NT2/D1 (cell line): ENCODE data around the gene VAV2.
"Not testable (repeated sequence)": the region's sequence is repeated elsewhere in the genome, so short reads cannot be mapped to it uniquely, and the experiment has no call there.

Experiments used
- DNase-seq: peaks from one replicate; pipeline ENCODE4 v3.0.0-alpha.2; 2011; ENCODE audit warnings: low read depth, low spot score
- H3K27me3 ChIP-seq: 2 replicates; pipeline ENCODE4 v1.6.0; 2011; ENCODE audit warnings: mild to moderate bottlenecking; ENCODE audit not compliant: insufficient read length, insufficient read depth
- H3K36me3 ChIP-seq: 2 replicates; pipeline ENCODE4 v1.6.1; 2011; ENCODE audit warnings: mild to moderate bottlenecking, low read length, mixed read lengths; ENCODE audit not compliant: insufficient read depth, insufficient read length
- H3K4me1 ChIP-seq: 2 replicates; pipeline ENCODE4 v1.5.1; 2011; ENCODE audit not compliant: insufficient read depth, insufficient read length
- H3K4me3 ChIP-seq: 2 replicates; pipeline ENCODE4 v1.5.1; 2011; ENCODE audit warnings: low read depth; ENCODE audit not compliant: insufficient read length
- H3K9ac ChIP-seq: 2 replicates; pipeline ENCODE4 v1.6.0; 2011; ENCODE audit warnings: low read depth; ENCODE audit not compliant: insufficient read length
- H3K9me3 ChIP-seq: 2 replicates; pipeline ENCODE4 v1.5.1; 2011; ENCODE audit warnings: mild to moderate bottlenecking, low read length; ENCODE audit not compliant: insufficient read depth
- SUZ12 ChIP-seq: IDR thresholded peaks from 2 replicates; pipeline ENCODE4 v1.6.1; 2011; ENCODE audit not compliant: insufficient read length, insufficient read depth; ENCODE audit errors: extremely low read depth
- YY1 ChIP-seq: IDR thresholded peaks from 2 replicates; pipeline ENCODE4 v1.6.1; 2011; ENCODE audit not compliant: insufficient read length, insufficient read depth
- ZNF274 ChIP-seq: IDR thresholded peaks from 2 replicates; pipeline ENCODE4 v1.6.1; 2011; ENCODE audit warnings: mild to moderate bottlenecking, low read depth, low read length

The VAV2 gene

DNA sequence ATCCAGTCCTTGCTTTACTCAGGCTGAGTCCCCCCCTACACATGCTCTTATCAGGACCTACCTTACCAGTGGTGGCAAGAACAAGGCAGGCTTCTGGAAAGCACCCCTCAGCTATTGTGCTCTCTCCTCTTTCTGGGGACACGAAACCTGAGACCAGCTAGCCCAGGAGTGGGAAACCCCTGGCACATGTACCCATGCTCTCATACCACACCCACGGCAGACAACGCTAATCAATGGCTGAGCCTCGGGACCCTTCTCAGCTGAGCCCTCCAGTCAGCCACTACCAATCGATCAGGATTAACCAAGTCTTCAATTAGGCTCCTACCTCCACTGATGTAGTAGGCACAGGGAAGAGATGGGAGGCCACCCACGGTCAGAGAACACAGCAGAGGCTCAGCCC lies 65.1 kb downstream of the VAV2 start:
- peaks cover 40% of the 10 kb centered on the region for H3K36me3 ChIP-seq
- DNase-seq = no peak
- no peak overlapping the region for H3K9ac ChIP-seq
- H3K9me3 ChIP-seq = peaks cover 8% of the 10 kb centered on the region; the same call in 1 of the 2 replicates
- TF ChIP-seq YY1 = no peak
- no peak for TF ChIP-seq SUZ12
- no peak for TF ChIP-seq ZNF274
- H3K4me1 ChIP-seq = peaks cover 5% of the 10 kb centered on the region
- H3K4me3 ChIP-seq = no peak overlapping the region
- H3K27me3 ChIP-seq = no peaks in the 10 kb centered on the region

DNA sequence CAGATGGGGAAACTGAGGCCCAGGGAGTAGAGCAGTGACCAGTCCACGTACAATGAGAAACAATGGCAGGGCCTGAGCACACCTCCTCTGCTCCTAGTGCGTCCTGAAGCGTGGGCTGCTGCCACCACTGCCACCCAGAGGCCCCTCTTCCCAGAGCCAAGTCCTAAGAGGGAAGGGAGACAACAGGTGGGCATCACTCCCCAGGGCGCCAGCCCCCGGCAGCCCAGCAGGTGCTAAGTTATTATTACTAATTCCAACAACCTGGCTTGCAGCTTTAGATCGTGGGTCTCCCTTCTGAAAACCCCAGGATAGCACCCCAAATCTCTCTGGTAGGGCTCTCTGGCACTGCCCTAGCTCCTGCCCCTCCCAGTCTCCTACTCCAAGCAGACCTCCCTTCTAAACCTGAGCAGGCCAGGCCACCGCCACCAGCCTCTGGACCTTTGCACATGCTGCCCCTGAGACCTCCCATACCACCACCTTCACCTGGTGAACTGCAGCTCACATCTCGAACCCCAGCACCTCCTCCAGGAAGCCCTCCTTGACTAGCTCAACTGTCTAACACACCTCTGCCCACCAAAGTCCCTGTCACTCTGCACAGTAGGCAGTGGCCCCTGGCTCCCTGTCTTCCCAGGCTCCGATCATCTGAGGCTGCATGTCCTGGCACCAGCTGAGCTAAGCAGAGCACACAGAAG lies 65.8 kb downstream of the VAV2 start:
- H3K9ac ChIP-seq = no peak overlapping the region
- no peak for DNase-seq
- TF ChIP-seq SUZ12 (no peak), YY1 (no peak), ZNF274 (no peak)
- H3K36me3 ChIP-seq = peaks cover 36% of the 10 kb centered on the region
- H3K4me3 ChIP-seq = no peak overlapping the region
- peaks cover 8% of the 10 kb centered on the region; the same call in 1 of the 2 replicates for H3K9me3 ChIP-seq
- no peaks in the 10 kb centered on the region for H3K27me3 ChIP-seq
- H3K4me1 ChIP-seq = peaks cover 5% of the 10 kb centered on the region

DNA sequence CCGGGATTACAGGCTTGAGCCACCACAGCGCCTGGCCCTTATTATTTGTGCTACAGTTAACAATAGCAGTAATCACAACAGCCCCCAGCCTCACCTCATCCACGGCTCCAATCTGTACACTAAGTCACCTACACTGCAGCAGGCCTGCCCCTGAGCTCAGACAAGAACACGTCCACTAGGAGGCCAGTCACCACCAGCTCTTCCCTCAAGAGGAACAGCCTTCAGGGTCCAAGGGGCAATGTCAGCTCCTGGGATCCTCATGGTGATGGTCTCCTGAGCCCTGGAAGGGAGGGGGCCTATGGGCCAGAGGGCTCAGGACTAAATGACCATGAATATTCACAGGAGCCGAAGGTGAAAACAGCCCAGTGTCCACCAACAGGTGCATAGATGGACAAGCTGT lies 67.7 kb downstream of the VAV2 start:
- Histone ChIP-seq H3K9me3 (peaks cover 8% of the 10 kb centered on the region; the same call in 1 of the 2 replicates), H3K9ac (no peak overlapping the region), H3K4me3 (no peak overlapping the region), H3K36me3 (peaks cover 36% of the 10 kb centered on the region), H3K4me1 (peaks cover 17% of the 10 kb centered on the region), H3K27me3 (no peaks in the 10 kb centered on the region)
- no peak for DNase-seq
- no peak for TF ChIP-seq SUZ12
- no peak for TF ChIP-seq ZNF274
- TF ChIP-seq YY1 = no peak

DNA sequence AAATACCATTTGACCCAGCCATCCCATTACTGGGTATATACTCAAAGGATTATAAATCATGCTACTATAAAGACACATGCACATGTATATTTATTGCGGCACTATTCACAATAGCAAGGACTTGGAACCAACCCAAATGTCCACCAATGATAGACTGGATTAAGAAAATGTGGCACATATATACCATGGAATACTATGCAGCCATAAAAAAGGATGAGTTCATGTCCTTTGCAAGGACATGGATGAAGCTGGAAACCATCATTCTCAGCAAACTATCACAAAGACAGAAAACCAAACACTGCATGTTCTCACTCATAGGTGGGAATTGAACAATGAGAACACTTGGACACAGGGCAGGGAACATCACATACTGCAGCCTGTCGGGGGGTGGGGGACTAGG lies 68.5 kb downstream of the VAV2 start:
- not testable (repeated sequence) for H3K9me3 ChIP-seq, H3K9ac ChIP-seq, DNase-seq, H3K4me3 ChIP-seq, H3K27me3 ChIP-seq
- Histone ChIP-seq H3K36me3 (peaks cover 28% of the 10 kb centered on the region), H3K4me1 (peaks cover 15% of the 10 kb centered on the region)

DNA sequence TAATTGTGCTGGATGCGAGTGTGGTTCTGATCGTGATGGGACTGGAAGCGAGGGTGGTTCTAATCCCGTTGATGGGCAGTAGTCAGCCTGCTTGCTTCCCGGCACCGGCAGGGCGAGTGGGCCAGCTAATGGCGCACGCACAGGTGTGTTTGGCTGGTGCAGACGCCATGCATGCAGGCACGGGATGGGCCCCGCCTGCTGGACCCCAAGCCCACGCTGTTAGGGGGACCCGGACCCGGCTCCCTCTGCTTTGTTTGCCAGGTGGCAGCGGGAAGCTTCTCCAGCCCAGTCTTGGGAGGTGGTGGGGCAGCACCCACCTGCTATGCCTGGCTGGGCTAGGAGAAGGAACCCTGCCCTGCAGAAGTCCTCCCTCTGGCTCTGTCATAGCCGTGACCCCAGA lies 70.3 kb downstream of the VAV2 start:
- Histone ChIP-seq H3K9me3 (no peaks in the 10 kb centered on the region), H3K9ac (no peak overlapping the region), H3K4me1 (peaks cover 14% of the 10 kb centered on the region), H3K4me3 (no peak overlapping the region), H3K27me3 (no peaks in the 10 kb centered on the region), H3K36me3 (peaks cover 12% of the 10 kb centered on the region)
- no peak for DNase-seq
- TF ChIP-seq YY1 (no peak), SUZ12 (no peak), ZNF274 (no peak)

DNA sequence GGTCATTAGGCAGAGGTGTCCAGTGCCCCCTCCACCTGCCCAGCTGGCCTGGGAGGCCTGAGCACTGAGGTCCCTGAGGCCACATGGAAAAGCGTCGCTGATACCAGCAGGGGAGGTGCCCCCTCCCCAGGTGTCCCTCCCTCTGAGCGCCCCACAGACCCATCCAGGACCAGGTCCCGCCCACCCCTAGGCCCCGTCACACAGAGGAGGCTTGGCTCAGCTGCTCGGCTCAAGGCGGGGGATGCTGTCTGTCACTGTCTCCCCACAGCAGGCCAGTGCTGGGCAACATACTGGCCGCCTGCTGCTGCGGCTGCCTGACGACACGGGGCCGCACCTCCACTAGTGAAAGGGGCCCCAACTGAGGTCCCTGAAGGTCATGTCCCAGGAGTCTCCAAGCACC lies 71.7 kb downstream of the VAV2 start:
- H3K9ac ChIP-seq = no peak overlapping the region
- DNase-seq = no peak
- no peak for TF ChIP-seq SUZ12
- TF ChIP-seq YY1 = no peak
- no peak for TF ChIP-seq ZNF274
- H3K27me3 ChIP-seq = no peaks in the 10 kb centered on the region
- peaks cover 12% of the 10 kb centered on the region for H3K36me3 ChIP-seq
- H3K9me3 ChIP-seq = no peaks in the 10 kb centered on the region
- H3K4me1 ChIP-seq = peaks cover 20% of the 10 kb centered on the region
- no peak overlapping the region for H3K4me3 ChIP-seq

DNA sequence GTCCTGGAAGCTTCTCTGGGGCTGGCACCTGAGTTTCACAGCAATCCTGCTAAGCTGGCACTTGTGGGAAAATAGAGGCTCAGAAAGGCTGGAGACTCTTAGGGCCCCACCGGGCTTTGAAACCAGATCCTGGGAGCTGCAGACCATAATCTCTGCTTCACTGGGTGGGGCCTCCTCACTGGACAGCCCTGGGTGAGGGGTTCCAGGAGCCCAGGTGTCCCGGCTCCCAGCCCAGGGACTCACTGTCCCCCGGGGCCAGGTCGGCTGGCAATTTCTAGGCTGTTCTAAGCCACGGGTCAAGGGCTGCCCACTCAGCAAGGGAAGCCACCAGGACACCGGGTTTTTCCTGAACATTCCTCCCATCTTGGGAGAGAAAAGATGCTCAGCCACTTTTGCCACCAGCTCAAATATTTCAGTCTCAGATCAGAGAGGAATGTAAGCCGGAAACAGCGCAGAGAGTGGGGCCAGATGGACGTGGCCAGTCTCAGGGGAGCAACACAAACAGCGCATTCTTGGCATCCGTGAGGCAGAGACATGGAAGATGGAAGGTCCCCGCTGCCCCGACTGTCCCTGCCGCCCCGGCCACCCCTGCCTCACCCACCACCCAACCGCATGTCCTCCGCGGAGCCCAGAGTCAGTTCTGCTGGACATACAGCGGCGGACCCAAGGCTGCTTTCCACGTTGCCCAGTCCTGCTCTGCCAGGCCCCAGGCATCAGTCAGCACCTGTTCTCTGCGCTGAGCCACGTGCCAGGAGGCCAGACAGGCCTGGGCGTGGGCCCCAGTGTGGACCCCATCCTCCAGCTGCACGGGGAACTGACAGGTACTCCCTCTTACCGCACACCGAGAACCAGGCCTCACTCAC lies 72.6 kb downstream of the VAV2 start:
- no peaks in the 10 kb centered on the region for H3K27me3 ChIP-seq

More for the DNA sequence above, 72.6 kb downstream of the VAV2 start:
- TF ChIP-seq ZNF274 = no peak
- no peak for TF ChIP-seq YY1
- TF ChIP-seq SUZ12 = no peak
- no peaks in the 10 kb centered on the region for H3K9me3 ChIP-seq
- no peak overlapping the region for H3K4me3 ChIP-seq
- DNase-seq = no peak
- H3K9ac ChIP-seq = no peak overlapping the region
- peaks cover 7% of the 10 kb centered on the region for H3K36me3 ChIP-seq
- H3K4me1 ChIP-seq = peaks cover 28% of the 10 kb centered on the region
